SH-SY5Y (cell line): ENCODE measurements around the gene ACE.
A peak's percentile ranks its signal among the peaks of the same experiment; 100 is the strongest.

Experiments used
- GATA2 ChIP-seq: IDR thresholded peaks from 2 replicates; pipeline ENCODE4 v1.6.1; 2011; ENCODE audit warnings: mild to moderate bottlenecking, low read depth, low read length
- GATA3 ChIP-seq: IDR thresholded peaks from 2 replicates; pipeline ENCODE4 v1.6.1; 2011; ENCODE audit warnings: low read depth, mild to moderate bottlenecking, low read length, moderate library complexity

ACE gene

DNA sequence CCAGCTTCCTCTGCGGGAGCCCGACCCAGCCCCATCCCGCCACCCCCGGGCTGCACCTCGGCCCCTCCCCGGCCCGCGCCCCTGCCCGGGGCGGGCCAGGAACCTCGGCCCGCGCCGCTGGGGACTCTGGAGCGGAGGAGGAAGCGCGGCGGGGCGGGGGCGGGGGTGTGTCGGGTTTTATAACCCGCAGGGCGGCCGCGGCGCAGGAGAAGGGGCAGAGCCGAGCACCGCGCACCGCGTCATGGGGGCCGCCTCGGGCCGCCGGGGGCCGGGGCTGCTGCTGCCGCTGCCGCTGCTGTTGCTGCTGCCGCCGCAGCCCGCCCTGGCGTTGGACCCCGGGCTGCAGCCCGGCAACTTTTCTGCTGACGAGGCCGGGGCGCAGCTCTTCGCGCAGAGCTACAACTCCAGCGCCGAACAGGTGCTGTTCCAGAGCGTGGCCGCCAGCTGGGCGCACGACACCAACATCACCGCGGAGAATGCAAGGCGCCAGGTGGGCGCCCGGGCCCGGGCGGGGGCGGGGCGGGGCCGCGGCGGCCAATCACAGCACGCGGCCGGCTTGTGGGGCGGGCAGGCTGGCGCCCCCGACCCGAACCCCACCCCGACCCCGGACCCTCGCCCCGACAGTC lies at the start of gene ACE:
Gene ACE (plus strand): TSS at position 208 of the 626 bp plus-strand sequence. CDS start 34 bp downstream, at position 242.
- TF ChIP-seq GATA3, result no peak
- no peak for TF ChIP-seq GATA2

DNA sequence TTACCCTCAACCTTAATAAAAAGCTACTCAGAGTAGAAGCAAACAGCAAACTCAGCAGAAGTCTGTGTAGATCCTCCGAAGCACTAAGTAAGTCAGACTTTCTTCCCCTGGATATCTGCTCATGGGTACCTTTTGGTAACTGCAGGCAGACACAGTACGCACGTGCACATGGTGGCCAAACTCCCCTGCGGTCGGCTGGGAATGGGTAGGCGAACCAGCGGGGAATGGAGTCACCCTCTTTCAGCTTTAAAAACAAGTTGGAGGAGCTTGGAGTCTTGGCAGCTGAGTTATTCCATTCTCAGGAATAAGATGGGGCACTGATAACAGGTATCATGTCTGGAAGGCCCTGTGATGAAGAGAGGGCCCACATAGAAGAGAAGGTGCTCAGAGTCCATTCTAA lies 47.1 kb upstream of the ACE start:
- TF ChIP-seq GATA3 (no peak), GATA2 (peak; percentile 53)

DNA sequence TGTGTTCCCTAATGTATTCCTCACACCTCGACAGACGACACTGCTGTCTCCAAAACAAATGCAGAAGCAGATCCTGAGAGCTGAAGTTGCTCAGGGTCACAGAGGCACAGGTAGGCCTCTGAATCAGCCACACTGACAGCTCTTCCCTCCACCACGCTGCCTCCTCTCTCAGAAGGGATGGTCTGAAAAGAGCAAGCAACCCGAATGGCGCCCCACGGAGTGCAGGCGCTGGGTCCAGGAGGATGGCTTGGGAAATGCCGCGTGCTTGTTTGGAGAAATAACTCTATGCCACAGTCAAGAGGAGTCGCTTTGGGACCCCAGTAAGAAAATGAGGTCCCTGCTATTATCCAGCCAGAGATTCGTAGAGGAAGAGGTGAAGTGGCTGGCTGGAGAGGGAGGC lies 46.6 kb upstream of the ACE start:
- TF ChIP-seq GATA3, result no peak
- TF ChIP-seq GATA2, result no peak

DNA sequence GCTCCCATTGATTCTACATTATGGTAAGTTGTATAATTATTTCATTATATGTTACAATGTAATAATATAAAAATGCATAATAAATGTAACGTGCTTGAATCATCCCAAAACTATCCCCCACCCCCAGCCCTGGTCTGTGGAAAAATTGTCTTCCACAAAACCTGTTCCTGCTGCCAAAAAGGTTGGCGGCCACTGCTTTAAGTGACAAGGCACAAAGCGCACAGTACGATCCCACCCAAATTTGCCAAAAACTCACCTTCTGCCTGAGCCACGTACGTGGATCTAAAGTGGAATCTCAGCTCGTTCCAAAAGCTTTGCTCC lies 45.3 kb upstream of the ACE start:
- TF ChIP-seq GATA2 (no peak), GATA3 (no peak)

DNA sequence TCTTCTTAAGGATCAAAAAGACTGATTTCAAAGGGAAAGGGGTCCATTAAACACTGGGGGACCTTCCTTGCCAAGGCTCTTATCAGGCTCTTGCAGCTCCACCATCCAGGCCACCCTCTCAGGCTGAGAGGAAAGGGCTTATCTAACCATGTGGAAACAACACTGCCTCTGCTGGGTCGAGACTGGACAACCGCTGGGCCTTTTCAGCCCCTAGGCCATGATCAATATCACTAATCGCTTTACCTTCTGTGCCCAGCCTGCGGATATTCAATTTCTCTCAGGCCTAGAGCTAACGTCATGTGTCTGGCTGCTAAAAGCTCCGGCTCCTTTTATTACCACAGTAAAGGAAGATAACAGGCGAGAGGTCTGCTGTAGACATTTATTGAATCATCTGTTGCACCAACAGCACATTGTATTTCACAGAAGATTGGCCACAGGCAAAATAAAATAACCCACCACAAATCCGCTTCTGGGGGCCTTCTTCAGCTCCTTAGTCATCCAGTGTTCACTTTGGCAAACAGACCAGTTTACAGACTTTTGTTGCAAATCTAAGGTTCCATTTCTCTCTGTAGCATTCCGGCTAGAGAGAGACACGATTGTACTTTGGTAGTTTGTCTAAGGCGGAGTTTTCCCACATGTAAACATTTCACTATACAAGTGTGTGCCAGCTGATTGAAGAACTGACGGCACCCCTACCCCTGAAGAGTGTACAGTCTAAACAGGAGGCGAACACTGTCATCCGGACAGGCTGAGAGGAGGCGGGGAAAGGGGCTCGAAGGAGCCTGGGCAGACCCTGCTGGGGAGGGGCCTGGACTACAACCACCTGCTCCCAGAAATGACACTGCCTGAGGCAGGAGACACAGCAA lies 44.7 kb upstream of the ACE start:
- peak; percentile 100 for TF ChIP-seq GATA2
- peak; percentile 97 for TF ChIP-seq GATA3

DNA sequence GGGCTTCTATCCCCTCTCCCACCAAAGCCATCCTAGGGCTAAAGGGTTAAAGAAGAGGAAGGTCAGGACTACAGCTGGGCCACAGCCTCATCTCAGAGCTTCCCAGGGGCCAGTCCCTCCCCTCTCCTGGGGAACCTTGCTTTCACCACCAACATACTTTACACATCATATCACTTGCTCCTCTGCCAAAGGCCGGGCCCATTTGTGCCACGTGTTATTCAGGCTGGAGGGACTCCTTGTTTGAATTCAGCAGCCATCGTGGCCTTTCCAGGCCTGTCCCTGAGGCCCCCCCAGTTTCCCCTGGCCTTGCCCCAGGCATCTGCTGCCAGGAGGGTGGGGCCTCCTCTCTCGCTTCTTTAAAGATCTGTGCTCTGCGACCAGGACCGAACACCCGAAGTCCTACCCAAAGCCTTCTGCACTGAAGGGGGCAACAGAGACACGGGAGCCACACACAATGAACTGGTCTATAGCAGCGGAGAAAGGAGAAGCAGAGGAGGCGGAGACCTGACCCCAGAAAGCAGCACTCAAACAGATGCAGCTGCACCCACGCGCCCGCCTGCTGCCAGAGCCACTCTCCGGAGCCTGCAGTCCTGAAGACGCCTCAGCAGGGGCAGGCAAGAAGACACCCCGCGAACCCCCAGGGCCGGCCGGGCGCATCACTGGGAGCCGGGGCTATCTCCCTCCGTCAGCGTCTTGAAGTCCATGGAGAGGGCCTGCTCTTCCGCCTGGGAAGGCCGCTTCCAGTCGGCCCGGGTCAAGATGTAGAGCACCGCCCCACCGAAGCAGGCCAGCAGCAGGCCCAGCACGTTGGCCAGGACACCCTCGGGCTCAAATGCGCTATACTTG lies 42.9 kb upstream of the ACE start:
- TF ChIP-seq GATA2 (no peak), GATA3 (no peak)

DNA sequence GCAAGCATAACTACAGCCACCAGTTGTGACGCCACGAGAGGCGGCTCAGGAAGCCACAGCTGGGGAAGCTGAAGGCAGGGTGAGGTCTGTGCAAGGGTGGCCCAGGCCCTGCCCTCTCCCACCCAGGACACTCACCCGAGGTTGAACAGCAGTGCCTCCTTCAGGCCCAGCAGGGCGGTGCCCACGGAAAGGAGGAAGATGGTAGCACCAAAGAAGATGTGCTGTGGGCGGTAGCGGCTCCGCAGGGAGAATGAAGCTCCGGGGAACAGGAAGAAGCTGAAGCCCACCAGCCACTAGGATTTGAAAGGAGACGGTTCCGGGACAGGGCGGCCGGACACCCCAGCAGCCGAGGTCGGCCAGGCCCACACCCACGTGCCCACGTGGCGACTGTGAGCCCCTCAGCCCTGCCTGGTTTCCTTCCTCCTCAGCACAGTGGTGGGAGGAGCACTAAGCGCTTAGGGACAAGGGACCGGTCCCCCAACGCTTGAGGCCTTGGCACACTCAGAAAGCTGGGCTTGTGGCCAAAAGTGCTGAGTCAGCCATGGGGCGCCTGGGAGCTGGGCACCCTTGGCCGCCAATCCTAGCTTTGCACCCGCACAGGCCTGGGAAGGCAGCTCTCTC lies 41.8 kb upstream of the ACE start:
- no peak for TF ChIP-seq GATA3
- TF ChIP-seq GATA2, result no peak

DNA sequence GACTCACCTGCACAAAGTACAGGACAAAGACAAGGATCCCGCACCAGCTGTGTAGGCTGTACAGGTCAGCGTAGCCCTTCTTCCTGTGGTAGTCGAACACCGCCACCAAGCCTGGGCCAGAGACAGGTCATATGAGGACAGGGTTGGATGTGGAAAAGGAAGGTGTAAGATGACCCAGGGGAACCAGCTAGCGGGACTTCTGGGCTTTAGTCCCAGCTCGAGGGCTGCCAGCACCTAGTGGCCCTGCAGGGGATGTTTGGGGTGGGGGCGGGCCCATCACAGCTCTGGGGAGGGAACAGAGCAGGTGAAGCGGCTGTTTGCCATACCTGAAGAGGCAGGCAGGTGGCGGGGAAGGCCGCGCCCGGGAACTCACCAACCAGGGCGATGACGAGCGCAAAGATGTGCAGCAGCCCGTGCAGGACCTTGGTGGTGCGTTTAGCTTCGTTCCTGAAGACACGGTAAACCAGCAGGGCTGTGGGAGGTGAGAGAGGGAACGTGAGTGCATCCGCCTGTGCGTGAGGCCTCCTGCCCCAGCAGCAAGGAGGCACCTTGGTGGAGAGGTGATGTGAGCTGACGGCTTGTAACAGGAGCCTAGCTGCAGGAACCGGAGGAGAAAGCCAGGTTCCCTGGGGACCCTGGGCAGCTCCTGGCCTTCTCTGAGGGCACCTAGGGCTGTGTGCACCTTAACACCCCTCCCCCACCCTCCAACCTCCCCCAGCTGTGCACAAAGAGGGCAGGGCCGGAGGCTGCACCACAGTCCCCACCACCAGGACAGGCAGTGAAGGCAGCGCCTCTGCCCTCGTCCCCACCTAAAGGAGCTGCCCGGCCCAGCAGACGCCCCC lies 41.0 kb upstream of the ACE start:
- TF ChIP-seq GATA3, result no peak
- no peak for TF ChIP-seq GATA2

DNA sequence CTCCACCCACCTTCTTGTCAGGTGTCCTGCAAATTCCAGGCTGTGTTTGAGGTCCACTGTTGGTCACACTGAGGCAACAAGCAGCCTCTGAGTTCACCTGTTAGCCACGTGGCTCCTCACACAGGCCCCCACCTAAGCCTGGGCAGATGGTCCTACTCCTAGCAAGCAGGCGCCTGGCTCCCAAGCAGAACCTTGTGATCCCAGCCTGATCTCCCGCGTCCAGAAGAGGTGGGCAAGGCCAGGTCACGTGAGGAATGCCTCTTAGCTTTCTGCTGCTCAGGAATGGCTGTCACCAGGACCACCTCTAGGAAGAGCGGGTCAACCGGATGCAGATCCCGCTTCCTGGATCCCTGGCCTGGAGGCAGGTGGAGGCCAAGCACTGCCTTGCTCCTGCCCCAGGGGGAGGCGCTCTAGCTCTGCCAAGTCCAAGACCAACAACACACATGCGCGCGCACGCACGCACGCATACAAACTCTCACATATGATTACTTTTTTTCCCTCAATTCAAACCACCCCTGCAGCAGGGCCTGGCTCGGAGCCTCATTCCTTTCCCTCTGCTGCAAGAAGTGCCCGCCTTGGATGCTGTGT lies 40.2 kb upstream of the ACE start:
- no peak for TF ChIP-seq GATA3
- no peak for TF ChIP-seq GATA2

DNA sequence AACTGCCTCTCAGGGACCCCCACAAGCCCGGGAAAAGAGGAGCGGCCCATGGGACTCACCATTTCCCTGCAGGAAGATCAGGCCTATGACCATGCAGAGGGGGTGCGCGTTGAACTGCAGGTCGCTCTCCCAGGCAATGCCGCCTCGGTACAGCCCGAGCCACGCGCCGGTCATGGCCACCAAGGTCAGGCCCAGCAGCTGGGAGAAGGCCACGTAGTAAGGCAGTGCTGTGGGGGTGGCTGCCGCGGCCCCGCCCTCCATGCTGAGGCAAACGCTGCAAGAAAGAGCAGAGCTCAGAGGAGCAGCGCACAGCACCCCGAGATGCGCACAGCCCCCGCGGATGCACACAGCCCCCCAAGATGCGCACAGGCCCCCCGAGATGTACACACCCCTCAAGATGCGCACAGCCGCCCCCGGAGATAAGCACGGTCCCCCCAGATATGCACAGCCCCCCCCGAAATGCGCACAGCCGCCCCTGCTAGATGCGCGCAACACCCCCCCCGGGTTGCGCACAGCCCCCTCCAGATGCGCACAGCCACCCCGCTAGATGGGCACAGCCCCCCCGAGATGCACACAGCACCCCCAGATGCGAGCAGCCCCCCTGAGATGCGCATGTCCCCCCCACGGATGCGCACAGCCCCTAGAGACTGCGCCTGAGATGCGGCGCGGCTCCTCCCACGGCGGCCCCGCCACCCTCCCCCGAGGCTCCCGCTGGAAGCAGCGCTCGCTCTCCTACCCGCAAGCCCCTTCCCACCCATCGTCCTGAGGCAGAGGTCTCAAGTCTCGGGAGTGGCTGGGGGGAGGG lies 39.4 kb upstream of the ACE start:
- TF ChIP-seq GATA3, result no peak
- TF ChIP-seq GATA2, result no peak

DNA sequence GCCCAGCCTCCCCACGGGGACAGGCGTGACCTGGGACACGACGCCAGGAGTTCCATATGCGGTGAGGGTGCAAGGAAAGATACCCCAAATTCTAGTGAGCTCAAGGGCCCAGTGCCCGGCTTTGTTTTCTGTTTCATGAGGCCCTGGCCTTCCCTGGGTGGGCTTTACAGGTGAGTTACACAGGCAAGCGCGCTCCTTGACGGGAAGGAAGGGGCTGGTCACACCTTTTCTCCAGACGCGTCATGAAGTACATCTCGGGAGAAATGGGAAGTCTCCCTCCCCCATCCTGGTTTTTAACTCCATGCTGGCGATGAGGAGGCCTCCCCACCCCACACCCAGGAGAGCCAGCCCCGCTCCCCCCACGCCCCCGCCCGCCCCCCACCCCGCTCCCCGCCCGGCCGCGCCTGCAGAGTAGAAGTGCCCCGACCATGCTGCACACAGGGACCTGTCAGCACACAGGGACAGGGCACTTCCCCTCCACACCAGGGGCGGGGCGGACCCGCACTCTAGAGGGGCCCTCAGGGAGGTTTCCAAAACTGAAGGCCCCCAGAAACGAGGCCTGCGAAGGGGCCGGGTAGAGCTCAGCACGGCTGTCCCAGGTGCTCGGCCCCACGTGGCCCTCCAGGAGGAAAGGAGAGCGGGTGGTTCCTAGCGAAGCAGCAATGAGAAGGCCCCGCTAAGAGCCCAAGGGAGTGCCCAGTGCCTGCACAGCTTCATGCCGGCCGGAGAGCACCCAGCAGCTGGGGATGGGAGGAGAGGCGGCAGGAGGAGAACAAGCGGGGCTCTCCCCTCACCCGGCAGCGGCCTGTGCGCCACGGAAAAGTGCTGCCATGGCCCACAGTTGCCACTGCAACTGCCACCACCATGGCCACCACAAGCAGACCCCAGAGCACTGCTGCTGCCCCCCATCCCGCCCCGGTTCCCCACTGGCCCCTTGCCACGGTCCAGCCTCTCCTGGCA lies 38.5 kb upstream of the ACE start:
- no peak for TF ChIP-seq GATA2
